KBM-7 (cell line): ENCODE data around the gene ASL.
A peak's percentile ranks its signal among the peaks of the same experiment; 100 is the strongest.
"Not testable (repeated sequence)": the region's sequence is repeated elsewhere in the genome, so short reads cannot be mapped to it uniquely, and the experiment has no call there.

Source experiments
- DNase-seq: peaks from one replicate; pipeline ENCODE4 v3.0.0-alpha.2; 2015
- in situ Hi-C: fragments of 300-500 bp; cut with MboI; formaldehyde crosslinking; loops from 2 replicates; pipeline ENCODE4 v1.14.3; 2020; ENCODE audit warnings: low sequenced_read_pairs, low pct_unique_long_range_greater_than_20kb, mixed read lengths

Gene ASL

GRCh38 chr7:66070222-66070621, 5.4 kb upstream of the ASL start:
- in situ Hi-C loops: no loop called here
- DNase-seq: no peak

GRCh38 chr7:66072208-66072607, 3.4 kb upstream of the ASL start:
- in situ Hi-C loops, DNase-seq: not testable (repeated sequence)

- in situ Hi-C loops: no loop called here
- DNase-seq: peak; percentile 23
Observed at GRCh38 chr7:66076462-66077329, 1.1 kb downstream of the ASL start.

GRCh38 chr7:66078067-66078466, 2.4 kb downstream of the ASL start:
- DNase-seq: no peak
- in situ Hi-C loops: no loop called here

GRCh38 chr7:66082083-66082482, 6.5 kb downstream of the ASL start:
- DNase-seq: no peak
- in situ Hi-C loops: no loop called here

GRCh38 chr7:66082886-66083415, 7.3 kb downstream of the ASL start:
- in situ Hi-C loops: no loop called here
- no peak for DNase-seq

- no peak for DNase-seq
- in situ Hi-C loops: no loop called here
Observed at GRCh38 chr7:66083677-66084076, 8.1 kb downstream of the ASL start.

GRCh38 chr7:66088861-66089838, 13.5 kb downstream of the ASL start:
- DNase-seq: no peak
- in situ Hi-C loops: no loop called here

GRCh38 chr7:66092654-66093053, 17.0 kb downstream of the ASL start:
- in situ Hi-C loops: no loop called here
- DNase-seq: no peak

GRCh38 chr7:66095010-66095409, 19.4 kb downstream of the ASL start:
- in situ Hi-C loops: no loop called here
- no peak for DNase-seq

GRCh38 chr7:66099232-66099550, 23.6 kb downstream of the ASL start:
- in situ Hi-C loops: no loop called here
- no peak for DNase-seq

GRCh38 chr7:66099551-66100407, 24.2 kb downstream of the ASL start:
- peak; percentile 85 for DNase-seq
- in situ Hi-C loops: no loop called here

GRCh38 chr7:66100408-66101050, 24.9 kb downstream of the ASL start:
- in situ Hi-C loops: no loop called here
- no peak for DNase-seq

GRCh38 chr7:66102168-66102567, 26.5 kb downstream of the ASL start:
- in situ Hi-C loops, DNase-seq: not testable (repeated sequence)

GRCh38 chr7:66103994-66104393, 28.4 kb downstream of the ASL start:
- in situ Hi-C loops, DNase-seq: not testable (repeated sequence)

- no peak for DNase-seq
- in situ Hi-C loops: no loop called here
Observed at GRCh38 chr7:66105263-66105748, 29.7 kb downstream of the ASL start.

GRCh38 chr7:66108410-66108809, 32.8 kb downstream of the ASL start:
- in situ Hi-C loops, DNase-seq: not testable (repeated sequence)

GRCh38 chr7:66110856-66111255, 35.2 kb downstream of the ASL start:
- in situ Hi-C loops: no loop called here
- no peak for DNase-seq
